ENCODE results near the gene C4A.
"Not testable (repeated sequence)": the region's sequence is repeated elsewhere in the genome, so short reads cannot be mapped to it uniquely, and the experiment has no call there.

C4A gene

DNA sequence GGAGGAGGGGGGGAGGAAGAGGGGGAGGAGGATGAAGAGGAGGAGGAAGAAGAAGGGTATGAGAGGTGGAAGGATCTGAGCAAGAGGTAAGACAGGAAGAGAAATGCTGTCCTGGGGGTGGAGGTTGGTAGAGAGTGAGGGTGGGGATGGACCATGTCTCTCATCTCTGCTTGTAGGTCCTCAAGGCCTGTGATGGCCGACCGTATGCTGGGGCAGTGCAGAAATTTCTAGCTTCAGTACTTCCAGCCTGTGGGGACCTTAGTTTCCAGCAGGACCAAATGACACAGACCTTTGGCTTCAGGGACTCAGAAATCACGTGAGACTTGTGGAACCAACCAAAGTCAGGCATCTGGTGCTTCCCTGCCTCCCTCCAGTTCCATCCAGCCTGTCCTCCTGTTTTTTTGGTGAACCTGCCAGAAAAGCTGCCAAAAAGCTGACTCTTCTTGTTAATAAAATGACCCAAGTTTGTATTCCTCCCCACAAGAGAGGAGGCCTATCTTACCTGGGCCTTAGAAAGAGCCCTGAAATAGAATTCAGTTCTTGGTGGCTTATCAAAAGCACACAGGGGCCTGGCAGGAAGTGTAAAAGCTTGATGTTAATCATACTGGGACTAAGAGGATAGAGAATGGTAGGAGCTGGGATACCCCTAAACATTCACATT is 2.5 kb upstream of the C4A start:
- DNase-seq (ENCODE audit: low read depth in 1 of 2, low spot score in 1 of 2), result no peak

- DNase-seq (ENCODE audit: low read depth in 1 of 2, low spot score in 1 of 2), result not testable (repeated sequence)
Measured at GRCh38 chr6:31980195-31980876, 1.5 kb upstream of the C4A start.

DNA sequence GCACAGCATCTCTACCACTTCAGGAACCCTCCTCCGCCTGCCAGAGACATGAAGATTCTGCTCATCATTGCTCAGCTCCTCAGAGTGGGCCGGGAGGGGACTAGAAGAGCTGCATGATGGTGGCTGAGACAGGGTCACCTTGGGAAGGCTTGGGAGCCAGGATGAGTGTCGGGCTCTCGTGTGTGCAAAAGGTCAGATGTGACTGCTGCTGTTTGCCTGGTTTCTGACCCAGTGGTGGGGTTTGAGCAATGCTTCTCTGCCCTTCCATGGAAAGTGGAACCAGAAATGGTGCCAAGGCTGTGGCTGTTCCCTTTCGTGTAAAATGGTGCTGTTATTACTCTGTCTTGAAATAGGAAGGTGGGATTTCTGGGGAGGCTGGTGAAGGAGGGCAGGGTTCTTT is 859 bp upstream of the C4A start:
- DNase-seq (ENCODE audit: low read depth in 1 of 2, low spot score in 1 of 2), result not testable (repeated sequence)

GRCh38 chr6:31989363-31989762 is 7.5 kb downstream of the C4A start:
- not testable (repeated sequence) for DNase-seq (ENCODE audit: low read depth in 1 of 2, low spot score in 1 of 2)

GRCh38 chr6:31994421-31994820 is 12.6 kb downstream of the C4A start:
- not testable (repeated sequence) for DNase-seq (ENCODE audit: low read depth in 1 of 2, low spot score in 1 of 2)

GRCh38 chr6:31996385-31996784 is 14.5 kb downstream of the C4A start:
- not testable (repeated sequence) for DNase-seq (ENCODE audit: low read depth in 1 of 2, low spot score in 1 of 2)

GRCh38 chr6:32002546-32003268 is 20.9 kb downstream of the C4A start:
- not testable (repeated sequence) for DNase-seq (ENCODE audit: low read depth in 1 of 2, low spot score in 1 of 2)

- DNase-seq (ENCODE audit: low read depth in 1 of 2, low spot score in 1 of 2), result not testable (repeated sequence)
Measured at GRCh38 chr6:32003301-32003700, 21.4 kb downstream of the C4A start.

DNA sequence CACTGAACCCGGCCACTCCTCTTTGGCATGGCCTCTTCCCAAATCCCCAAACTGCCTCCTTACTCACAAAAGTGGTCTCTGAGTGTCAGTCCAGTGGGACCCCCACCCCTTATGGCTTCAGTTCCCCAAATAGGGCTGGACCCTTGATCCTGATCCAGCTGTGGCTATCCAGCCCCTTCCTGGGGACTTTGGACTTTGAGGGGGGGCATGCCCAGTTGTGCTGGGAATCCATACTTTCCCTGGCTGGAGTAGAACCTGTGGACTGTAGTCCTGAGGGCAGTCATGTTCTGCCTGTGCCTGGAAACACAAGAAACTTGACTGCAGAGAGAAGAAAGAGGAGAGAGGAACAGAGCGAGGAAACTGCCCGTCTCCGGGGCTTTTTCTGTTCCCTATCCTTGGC is 22.5 kb downstream of the C4A start:
- DNase-seq (ENCODE audit: low read depth in 1 of 2, low spot score in 1 of 2), result not testable (repeated sequence)

- not testable (repeated sequence) for DNase-seq (ENCODE audit: low read depth in 1 of 2, low spot score in 1 of 2)
Measured at GRCh38 chr6:32004864-32005537, 23.1 kb downstream of the C4A start.

- not testable (repeated sequence) for DNase-seq (ENCODE audit: low read depth in 1 of 2, low spot score in 1 of 2)
Measured at GRCh38 chr6:32005538-32005880, 23.7 kb downstream of the C4A start.

DNA sequence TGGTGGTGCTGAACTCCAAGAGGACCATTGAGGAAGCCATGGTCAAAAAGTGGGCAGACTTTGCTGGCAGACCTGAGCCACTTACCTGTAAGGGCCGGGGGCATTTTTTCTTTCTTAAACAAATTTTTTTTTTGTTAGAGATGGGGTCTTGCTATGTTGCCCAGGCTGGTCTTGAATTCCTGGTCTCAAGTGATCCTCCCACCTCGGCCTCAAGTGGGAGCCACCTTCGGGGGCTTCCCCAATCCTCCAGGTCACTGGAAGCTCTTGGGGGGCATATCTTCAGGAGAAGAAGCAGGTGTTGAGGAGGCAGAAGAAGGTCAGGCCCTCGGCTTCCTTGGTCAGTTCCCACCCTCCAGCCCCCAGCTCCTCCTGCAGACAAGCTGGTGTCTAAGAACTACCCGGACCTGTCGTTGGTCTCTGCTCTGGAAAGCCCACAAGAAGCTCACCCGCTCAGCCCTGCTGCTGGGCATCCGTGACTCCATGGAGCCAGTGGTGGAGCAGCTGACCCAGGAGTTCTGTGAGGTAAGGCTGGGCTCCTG is 24.2 kb downstream of the C4A start:
- DNase-seq (ENCODE audit: low read depth in 1 of 2, low spot score in 1 of 2), result not testable (repeated sequence)

DNA sequence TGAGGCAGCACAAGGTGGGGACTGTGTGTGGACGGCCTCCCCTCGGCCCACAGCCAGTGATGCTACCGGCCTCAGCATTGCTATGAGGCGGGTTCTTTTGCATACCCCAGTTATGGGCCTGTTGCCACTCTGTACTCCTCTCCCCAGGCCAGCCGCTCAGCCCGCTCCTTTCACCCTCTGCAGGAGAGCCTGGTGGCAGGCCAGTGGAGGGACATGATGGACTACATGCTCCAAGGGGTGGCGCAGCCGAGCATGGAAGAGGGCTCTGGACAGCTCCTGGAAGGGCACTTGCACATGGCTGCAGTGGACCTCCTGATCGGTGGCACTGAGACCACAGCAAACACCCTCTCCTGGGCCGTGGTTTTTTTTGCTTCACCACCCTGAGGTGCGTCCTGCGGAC is 25.2 kb downstream of the C4A start:
- not testable (repeated sequence) for DNase-seq (ENCODE audit: low read depth in 1 of 2, low spot score in 1 of 2)

GRCh38 chr6:32008037-32008436 is 26.2 kb downstream of the C4A start:
- DNase-seq (ENCODE audit: low read depth in 1 of 2, low spot score in 1 of 2), result not testable (repeated sequence)

GRCh38 chr6:32008616-32009015 is 26.8 kb downstream of the C4A start:
- DNase-seq (ENCODE audit: low read depth in 1 of 2, low spot score in 1 of 2), result not testable (repeated sequence)

DNA sequence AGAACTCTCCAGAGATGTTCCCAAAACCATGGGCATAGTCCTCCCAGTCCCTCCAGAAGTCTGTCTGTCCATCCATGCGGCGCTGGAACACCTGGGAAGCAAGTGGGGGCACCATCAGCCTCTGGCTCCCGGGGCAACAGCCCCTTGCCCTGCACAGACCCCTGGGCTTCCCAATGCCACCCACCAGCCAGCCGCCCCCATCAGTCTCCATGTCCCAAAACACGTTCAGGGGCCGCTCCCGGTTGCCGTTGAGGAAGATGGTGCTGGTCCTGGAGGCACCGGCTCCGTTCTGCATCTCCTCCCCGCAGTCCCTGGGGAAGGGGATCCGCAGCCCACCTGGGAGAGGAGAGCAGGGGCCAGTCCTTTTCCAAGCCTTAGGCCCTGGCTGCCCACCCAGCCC is 27.7 kb downstream of the C4A start:
- not testable (repeated sequence) for DNase-seq (ENCODE audit: low read depth in 1 of 2, low spot score in 1 of 2)

DNA sequence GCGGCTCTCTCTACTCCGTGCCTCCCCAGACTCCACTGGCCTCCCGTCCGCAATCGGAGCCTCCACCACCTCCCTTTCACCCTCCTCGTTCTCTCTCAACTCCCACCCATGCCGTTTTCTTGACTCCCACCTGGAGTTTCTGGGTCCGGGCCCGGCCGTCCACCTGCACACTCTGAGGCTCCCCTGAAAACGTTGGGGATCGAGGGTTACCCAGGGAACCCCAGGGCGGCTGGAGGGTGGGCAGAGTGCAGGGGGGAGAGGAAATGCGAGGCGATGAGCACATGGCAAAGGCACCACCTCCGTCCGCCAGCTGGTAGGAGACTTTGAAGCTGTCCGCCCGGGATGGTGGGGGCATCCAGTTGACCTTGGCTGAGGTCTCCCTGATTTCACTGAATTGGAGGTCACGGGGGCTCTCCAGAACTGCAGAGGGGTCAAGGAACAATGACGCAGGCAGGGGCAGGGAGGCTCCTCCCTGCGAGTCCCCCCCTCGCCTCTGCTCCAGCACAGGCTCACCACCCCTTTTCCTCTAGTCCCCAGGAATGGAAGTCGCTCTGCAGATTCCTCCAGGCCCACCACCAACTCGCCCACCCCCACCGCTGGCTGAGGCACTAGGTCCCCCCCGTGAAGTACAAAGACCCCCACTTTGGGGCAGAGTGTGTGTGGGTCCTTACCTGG is 29.1 kb downstream of the C4A start:
- not testable (repeated sequence) for DNase-seq (ENCODE audit: low read depth in 1 of 2, low spot score in 1 of 2)

DNA sequence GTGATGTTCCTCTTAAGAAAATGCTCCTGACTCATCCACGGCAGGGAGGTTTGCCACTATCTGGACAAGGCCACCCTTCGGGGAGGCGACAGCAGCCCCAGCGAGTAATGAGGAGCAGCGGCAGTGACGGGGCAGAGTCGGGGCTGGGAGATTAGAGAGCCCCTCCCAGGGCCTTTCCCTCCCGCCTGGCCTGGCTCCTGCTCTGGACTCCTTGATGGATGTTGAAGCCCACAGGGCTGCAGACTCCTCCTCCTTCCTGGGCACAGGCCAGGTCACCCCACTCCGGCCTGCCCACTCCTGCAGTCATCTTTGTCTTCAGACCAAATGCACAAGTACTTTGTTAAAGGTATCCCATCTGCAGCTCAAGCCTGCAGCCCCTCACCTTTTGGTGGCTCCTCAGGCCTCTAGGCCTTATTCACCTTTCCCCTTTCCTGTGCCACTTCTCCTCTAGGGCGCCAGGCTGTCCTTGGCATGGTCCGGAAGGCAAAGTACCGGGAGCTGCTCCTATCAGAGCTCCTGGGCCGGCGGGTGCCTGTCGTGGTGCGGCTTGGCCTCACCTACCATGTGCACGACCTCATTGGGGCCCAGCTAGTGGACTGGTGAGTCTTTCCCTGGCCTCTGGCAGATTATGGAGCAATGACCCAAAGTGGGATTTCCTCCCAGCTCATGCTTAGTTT is 31.2 kb downstream of the C4A start:
- not testable (repeated sequence) for DNase-seq (ENCODE audit: low read depth in 1 of 2, low spot score in 1 of 2)

DNA sequence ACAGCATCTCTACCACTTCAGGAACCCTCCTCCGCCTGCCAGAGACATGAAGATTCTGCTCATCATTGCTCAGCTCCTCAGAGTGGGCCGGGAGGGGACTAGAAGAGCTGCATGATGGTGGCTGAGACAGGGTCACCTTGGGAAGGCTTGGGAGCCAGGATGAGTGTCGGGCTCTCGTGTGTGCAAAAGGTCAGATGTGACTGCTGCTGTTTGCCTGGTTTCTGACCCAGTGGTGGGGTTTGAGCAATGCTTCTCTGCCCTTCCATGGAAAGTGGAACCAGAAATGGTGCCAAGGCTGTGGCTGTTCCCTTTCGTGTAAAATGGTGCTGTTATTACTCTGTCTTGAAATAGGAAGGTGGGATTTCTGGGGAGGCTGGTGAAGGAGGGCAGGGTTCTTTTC is 31.9 kb downstream of the C4A start:
- DNase-seq (ENCODE audit: low read depth in 1 of 2, low spot score in 1 of 2), result not testable (repeated sequence)

GRCh38 chr6:32014547-32014946 is 32.7 kb downstream of the C4A start, which contains the start of gene C4B:
Gene C4B, plus strand, starts transcription at chr6:32014795. Its CDS starts 51 bp downstream, at chr6:32014846.
- DNase-seq (ENCODE audit: low read depth in 1 of 2, low spot score in 1 of 2), result not testable (repeated sequence)

Data from activated T-helper 1 cell treated with anti-CD3 and anti-CD28 coated beads, Interleukin-2, amount 50 U/mL, for 16 hours (primary cell).